T-helper 2 cell treated with Interferon-gamma antibody and Interleukin-4, amounts not matched to agents 100 ng/mL and 5 ng/mL, for 36 hours (primary cell): ENCODE measurements around the gene HTRA3. TPM values are rescaled to one million over a fixed set of nuclear protein-coding genes. Genes with fewer than 3 reads are reported as not detected.

ENCODE experiments used
- intact Hi-C: fragments of 100-400 bp; cut with micrococcal nuclease; formaldehyde crosslinking; loops from one replicate; pipeline ENCODE4 v1.15.1; 2023
- total RNA-seq: library from RNA; stranded (reverse); gene quantifications from 2 replicates; pipeline ENCODE4 v1.2.3, GENCODE V29; 2022

Gene HTRA3
- total RNA-seq, 1 donor from 2014 or later = not detected

DNA sequence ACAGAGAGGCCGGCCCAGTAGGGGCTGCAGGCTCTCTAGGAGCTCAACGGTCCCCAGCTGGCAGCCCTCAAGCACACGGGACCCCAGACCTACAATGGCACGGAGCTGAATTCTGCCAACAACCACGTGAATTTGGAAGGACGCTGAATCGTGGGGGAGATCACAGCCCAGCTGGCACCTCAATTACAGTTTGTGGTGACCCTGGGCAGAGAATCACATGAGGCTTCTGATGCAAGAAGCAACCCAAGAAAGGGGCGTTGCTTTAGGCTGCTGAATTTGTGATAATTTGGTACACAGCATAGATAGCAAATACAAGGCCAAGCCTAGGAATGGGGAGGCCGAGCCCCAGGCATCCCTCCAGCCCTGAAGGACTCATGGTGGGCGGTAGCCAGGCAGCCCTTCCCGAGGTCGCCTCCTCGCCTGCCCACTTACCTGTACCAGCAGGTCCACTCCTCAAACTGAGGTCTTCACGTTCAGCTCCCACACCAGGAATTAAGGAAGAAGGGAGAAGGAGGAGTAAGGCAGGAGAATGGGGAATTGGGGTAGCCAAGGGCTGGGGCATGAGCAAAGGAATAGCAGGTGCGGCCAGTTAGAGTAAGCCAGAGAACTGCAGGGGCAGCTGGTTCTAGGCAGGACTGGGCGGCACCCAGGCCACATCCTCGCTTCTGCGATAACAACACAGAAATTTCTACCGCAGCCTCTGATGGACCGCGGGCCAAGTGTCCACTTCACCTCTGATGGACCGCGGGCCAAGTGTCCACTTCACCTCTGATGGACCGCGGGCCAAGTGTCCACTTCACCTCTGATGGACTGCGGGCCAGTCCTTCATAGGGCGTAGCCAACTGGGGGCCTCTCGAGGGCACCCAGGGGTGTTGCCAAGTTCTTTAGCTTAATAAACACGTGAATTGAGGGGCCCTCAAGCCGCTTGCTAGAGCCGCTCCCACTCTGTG lies 23.4 kb upstream of the HTRA3 start:
- intact Hi-C loops = loop anchor here (10.0 kb wide), 1 partner anchor 349 kb away; the partner anchor contains the start of gene CPZ

DNA sequence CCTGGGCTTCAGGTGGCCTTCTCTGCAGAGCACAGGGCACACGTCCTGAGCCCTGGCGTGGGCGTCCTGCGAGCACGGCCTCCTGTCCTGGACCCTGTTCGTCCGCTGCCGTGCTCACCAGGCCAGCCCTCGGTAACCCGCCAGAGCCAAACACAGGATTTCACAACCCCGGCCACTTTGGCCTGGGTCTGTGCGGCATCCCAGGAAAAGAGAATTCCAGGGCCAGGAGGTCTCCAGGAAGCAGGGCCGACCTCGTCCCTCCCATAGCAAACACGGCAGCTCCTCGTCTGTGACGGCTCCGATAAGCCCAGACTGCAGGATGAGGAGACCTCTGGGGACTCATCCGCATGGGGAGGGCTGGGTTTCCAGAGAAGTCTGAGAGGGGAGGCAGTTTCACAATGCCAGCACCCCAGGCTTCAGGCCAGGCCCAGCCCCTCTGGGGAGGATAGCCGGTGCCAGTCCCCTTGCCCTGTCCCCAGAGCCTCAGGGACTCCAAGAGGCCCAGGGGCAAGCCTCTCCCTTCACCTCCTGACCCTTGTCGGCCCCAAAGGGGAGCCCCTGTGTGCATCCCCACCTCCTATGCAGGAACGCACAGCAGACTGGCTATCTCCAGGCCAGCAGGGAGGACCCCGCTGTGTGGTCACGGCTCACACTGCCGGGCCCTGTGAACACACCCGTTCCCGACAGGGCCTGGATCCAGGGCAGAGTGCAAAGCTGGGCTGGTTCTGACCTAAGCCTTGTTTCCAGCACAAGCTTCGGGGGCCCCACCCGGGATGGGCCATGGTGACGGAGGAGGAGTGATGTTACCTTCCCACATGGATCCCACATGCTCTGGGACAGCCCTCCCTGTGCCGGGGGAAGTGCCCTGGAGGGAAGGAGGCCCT lies 22.3 kb upstream of the HTRA3 start:
- intact Hi-C loops = loop anchor here (10.0 kb wide), 1 partner anchor 348 kb away; the partner anchor contains the start of gene CPZ

DNA sequence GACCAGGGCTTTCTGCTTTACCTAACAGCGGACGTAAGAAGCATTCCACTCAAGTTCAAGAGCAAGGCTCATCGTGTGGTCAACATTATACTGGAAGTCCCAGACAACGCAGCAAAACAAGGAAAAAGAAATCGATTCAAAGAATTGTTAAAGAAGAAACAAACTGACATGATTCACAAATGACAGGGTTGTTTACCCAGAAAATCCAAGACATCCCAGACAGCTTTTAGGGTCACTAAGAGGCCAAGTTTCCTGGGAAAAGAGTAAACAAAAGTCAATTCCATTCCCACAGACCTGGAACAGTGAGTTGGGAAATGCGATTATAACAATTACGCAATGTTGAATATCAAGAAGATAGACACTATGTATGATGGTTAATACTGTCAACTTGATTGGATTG lies 21.5 kb upstream of the HTRA3 start:
- intact Hi-C loops = loop anchor here (10.0 kb wide), 1 partner anchor 347 kb away; the partner anchor contains the start of gene CPZ

DNA sequence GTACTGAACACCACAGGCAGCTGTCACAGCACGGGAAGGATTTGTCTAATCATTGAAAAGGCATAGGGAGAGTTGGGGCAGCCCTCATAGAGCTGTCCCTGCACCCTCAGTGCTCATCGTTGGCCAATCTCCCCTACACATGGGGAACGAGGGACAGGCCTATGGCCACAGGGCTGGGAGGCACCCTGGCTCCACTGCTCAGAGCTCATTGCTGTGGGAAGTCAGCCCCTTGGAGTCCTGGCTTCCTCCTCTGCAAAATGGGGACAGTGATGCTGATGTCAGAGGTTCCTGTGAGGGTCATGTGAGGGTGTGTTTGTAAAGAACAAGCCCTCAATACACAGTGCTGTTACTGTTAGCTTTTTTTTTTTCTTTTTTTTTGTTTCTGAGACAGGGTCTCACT lies 19.3 kb upstream of the HTRA3 start:
- intact Hi-C loops = no loop called here

DNA sequence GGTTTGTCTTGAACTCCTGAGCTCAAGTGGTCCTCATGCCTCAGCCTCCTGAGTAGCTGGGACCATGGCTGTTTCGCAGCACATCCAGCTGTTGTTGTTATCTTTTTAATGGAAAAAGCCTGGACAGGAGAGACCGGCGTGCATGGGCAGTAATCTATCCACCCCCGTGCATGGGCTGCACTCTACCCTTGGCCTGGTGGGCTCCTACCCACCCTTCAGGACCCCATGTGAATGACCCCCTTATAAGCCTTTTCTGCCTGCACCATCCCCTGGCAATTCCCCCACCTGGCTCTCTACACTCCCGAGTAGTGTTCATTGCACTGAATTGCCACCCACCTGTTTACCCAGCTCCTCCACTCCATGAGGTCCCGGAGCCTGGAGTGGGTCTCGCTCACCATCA lies 18.9 kb upstream of the HTRA3 start:
- intact Hi-C loops = no loop called here

DNA sequence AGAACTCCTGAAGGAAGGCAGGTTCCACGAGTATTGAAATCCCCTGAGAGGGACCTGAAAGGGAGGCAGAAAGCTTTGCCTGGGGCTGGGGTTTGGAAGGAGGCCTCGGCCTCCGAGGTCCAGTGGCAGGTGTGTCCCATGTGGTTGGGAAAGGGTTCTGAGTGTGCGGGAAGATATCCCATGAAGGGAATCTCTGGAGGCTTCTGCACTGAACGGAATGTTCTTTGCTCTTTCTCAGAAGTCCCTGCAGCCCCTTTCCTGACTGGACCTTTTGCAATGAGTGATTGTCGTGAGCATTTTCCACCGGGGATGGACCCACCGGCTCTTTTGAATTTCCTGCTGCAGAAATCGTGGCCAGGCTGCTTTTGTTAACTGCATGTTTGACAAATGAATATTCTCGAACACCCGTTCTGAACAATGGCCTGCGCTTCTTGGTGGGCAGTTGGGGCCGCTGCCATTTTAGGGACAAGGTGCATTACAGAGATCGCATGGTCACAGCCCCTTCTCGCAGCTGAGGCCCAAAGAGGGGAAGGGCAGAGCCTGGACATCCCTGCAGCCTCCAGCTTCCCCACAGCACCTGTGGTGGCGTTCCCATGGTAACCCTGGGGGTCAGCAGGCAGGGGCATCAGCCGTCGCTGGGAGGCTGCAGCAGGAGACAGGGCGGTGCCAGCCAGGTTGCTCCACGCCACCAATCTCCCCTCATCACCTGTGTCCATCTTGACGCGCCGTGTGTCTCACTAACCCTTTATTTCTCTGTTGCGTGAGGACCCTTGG lies 18.3 kb upstream of the HTRA3 start:
- intact Hi-C loops = no loop called here

DNA sequence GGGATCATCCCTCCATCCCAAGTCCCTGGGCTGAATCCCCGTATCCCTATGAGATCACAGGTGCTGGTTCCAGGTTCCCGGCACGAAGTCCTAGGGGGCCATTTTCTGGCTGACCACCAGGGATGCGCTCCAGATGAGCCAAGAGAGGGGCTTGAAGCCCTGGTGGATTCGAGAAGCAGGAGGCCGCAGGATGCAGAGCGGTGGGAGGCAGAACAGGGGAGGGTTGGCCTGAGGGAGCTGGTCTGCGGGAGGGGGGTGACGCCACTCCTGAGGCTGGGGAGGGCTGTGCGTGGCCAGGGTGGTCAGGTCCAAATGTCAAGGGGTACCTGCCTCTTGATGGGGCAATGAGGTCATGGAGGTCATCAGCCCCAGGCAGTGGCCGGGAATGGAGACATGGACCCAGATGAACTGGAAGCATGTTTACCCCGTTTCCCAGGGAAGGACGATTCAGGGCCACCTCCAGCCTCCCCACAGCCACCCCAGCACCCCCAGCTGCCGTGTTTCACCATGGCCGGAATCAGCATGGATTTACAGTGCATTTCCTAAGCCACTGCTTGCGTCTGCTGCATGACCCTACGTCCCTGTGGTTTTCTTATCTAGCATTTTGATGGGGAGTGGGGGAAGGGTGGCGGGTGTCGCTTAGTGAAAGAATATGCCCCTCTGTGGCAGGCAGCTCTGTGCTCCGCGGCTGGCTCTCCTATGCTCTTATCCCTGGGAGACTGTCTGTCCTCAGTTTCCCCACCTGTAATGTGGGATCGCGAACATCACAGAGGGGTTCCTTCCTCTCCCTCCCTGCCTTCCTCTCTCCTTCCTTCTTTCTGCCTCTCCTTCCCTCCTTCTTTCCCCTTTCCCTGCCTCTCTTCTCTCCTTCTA lies 17.0 kb upstream of the HTRA3 start:
- intact Hi-C loops = no loop called here

DNA sequence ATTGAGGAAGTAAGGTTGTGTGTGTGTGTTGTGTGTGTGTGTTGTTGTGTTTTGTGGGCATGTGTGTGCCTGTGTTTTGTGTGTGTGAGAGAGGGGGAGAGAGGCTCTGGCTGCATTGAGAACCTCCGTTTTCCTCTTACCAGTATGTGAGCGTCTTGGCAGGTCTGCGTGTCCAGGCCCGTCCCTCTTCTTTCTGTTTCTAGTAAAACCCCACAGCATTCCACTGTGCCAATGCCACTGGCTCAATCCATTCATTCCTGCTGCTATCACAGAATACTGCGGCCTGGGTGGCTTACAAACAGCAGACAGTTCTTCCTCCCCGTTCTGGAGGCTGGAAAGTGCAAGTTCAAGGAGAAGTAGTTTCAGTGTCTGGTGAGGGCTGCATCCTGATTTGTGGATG lies 15.5 kb upstream of the HTRA3 start:
- intact Hi-C loops = no loop called here

DNA sequence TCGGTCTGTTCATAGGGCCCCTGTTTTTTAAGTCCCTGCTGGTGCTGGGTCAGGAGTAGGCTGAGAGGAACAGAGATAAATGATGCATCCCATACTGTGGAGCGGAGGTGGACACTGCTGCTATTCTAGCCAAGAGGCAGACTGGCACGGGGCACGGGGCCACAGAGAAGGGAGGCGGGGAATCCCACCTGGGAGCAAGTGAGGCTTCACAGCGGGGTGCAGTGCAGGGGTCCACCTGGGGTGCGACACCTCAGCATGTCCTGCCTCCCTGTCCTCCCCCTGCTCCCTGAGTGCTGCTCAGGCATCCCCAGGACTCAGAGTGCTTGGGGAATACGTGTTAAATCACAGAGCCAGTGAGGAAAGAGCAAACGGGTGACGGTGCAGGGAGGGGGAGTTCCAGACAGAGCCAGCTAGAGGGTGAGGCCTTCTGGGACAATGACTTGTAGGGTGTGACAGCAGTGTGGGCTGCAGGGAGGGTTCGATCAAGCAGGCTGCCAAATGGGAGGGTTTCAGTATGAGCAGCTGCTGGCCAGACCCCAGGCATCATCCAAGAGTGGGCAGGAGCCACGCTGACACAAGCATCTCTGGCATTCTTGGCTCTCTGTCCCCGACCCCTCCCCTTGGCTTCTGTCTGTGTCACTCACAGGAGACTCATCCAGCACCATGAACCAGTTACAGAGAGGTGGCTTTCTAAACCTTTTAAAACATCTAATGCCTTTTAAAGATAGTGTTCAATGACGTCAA lies 13.7 kb upstream of the HTRA3 start:
- intact Hi-C loops = no loop called here

DNA sequence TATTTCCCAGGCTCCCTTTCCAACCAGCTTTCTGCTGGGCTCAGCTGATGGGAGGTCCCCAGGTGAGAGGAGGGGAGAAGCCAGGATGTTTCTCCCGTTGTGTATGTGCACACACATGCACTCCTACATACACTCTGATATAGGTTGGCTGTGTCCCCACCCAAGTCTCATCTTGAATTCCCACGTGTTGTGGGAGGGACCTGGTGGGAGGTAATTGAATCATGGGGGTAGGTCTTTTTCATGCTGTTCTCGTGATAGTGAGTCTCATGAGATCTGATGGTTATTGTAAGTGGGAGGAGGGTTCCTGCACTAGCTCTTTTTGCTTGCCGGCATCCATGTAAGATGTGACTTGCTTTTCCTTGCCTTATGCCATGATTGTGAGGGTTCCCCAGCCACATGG lies 11.7 kb upstream of the HTRA3 start:
- intact Hi-C loops = no loop called here

DNA sequence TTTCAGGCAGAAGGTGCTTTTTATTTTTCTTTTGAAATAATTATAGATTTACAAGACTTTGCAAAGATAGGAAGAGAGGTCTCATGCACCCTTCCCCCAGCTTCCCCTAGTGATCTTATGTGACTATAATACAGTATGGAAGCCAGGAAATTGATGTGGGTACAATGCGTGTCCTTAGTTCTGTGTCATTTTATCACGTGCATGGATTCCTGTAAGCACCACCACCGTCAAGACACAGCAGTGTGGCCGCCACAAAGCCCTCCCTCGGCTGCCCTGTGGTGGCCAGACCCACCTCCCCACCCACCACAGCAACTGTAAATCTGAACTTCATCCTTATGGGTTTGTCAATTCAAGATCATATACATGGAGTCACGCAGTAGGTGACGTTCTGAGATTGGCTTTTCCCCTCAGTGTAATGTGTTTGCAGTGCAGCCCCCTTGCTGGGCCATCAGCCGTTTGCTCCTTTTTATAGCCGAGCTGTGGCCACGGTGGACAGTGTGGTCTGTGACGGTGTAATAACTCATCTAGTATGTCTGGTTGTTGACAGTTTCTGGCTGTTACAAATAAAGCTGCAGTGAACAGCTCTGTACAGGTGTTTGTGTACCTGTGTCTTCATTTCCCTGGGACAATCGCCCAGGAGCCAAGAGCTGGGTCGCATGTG lies 10.9 kb upstream of the HTRA3 start:
- intact Hi-C loops = no loop called here

DNA sequence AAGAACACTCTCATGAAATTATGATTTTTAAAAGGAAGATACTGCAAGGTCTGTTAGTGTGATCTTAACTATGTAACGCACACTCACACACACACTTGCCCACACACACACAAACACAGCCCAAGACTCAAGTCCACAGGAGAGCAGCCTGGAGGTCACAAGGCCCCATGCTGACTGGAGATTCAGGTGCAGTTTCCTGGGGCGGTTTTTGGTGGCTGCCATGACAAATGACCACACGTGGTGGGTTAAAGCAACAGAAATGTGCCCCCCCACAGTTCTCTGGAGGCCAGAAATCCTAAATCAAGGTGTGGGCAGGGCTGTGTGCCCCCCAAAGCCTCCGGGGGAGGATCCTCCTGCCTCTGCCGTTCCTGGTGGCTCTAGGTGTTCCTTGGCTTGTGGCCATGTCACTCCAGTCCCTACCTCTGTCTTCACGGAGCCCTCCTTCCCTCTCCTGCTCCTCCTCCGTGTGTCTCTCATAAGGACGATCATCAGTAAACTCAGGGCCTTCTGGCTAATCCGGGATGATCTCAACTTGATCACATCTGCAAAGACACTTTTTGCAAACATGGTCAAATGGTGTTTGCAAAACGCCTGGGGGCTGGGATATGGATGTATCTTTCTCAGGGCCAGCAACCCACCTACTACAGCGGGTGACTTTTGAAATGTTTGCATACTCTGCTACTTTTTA lies 9.7 kb upstream of the HTRA3 start:
- intact Hi-C loops = no loop called here

DNA sequence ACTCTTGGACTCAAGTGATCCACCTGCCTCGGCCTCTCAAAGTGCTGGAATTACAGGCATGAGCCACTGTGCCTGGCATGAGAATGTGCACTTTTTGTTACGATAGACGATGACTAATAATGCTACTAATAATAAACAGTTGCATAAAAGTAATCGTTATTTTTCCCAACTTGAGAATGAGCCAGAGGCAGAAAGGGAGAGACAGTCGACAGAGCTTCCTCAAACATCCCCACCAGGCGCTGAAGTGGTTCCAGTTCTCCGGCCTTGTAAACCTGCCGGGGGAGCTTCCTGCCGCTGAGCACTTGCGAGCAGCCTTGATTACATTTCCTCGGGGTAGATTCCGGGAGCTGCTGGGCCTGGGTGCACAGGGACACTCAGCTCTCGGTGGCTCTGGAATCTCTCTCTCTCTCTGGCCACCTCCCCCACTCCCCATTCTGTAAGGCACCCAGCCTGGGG lies 8.9 kb upstream of the HTRA3 start:
- intact Hi-C loops = no loop called here

DNA sequence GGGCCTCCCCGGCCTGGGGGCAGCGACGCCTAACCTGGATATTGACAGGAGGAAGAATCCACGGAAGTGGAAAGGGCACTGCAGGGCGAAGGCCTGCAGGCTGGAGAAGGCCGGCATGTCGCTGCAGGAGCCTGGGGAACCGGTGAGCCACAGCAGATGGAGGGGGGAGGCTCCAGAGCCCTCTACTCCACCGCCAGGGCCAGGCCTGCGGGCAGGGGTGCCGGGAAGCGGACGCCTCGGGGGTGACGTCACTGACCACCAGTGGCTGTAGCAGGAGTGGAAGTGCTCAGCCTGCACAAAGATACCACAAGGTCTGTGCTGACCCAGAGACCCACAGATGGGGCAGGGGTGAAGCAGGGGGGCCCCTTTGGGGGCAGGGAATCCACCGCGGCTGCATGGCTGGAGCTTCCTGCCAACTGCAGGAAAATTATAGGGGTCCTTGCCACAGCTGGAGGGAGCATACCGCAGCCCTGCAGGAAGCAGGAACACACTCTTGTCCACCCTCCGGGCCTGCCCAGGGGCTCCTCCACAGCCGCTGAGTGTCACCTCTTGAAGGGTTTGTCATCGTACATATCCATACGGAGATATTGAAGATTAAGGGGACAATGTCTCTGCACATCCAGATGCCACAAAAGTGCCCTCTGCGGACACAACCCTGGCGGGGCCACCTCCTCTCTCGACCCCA lies 7.6 kb upstream of the HTRA3 start:
- intact Hi-C loops = no loop called here

DNA sequence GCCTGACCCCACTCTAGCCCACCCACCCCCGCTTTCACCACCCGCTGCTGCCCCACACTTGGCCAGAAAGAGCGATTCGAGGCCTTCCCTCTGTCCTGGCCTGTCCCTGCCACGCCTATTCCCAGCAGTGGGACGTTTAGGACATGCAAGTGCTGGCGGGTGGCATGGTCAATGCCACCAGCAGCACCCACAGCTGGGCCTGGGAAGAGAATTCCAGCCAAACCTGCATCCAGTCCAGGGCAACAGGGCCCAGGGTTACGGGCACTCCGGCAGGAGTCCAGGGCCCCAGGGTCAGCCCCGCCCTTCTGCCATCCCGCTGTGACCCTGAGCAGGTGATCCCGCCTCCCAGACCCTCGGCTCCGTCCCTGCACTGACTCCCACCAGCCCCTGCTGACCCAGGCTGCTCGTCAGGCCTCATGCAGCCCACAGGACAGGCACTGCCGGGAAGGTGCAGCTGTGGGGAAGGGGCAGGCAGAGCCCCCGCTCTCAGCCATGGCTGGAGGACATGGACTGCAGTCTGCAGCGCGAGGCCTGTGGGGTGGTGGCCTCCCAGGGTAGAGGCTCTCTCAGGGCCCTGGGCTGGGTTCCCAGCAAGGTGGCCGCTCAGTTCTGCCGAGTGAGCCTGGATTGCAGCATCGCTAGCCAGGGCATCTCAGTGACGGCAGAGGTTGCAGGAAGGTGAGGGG lies 6.8 kb upstream of the HTRA3 start:
- intact Hi-C loops = no loop called here

DNA sequence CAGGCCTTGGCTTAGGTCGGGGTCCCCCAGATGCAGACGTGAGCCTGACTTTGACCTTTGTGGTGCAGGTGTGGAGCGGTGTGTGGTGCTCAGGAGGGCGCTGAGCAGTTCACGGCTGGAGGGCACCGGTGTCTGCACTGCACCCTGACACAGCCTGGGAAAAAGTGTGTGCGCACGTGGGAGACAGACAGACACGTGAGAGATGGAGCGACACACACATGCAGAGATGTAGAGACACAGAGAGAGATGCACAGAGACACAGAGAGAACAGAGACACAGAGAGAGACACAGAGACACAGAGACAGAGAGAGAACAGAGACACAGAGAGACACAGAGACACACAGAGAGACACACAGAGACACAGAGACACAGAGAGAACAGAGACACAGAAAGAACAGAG lies 6.2 kb upstream of the HTRA3 start:
- intact Hi-C loops = no loop called here

DNA sequence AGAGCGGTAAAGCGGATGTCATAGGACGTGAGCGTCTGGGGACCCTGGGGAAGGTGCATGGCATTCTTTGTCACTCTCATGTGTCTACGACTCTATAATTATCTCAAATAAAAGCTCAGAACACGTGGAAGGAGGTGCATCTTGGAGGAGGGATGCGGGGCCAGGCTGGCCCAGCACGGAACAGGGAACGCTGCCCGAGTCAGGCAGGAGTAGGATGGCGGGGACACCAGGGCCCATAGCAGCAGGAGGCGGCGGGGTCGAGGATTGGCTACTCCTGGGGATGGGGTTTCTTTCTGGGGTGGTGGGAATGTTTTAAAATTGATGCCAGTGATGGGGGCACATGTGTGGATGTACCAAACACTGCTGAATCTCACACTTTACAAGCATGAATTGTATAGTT lies 5.4 kb upstream of the HTRA3 start:
- intact Hi-C loops = no loop called here
